ENCODE measurements around the gene SOX13. TPM values are rescaled to one million over a fixed set of nuclear protein-coding genes. Genes with fewer than 3 reads are reported as not detected.

Gene SOX13
- total RNA-seq, 1 experiment from 2014 or later: 171 TPM

DNA sequence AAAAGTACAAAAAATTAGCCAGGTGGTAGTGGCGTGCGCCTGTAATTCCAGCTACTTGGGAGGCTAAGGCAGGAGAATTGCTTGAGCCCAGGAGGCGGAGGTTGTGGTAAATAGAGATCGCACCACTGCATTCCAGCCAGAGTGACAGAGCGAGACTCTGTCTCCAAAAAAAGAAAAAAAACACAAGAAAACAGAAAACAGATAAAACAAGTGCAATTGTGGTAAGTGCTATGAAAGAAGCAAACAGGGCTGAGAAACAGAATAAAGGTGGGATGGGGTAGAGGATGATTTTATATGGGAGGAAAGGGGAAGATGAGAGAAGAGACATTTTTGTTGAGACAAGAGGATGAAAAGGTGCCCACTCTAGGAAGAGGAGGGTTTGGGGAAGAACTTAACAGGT is 5.0 kb upstream of the SOX13 start:
- POLR2A ChIA-PET: no interaction called here
- ATAC-seq: no peak
- CTCF ChIA-PET: interaction anchor here (1.6 kb wide), 1 partner anchor 197 kb away, joined by 5 read pairs; no protein-coding TSS in a partner anchor
- Mint-ChIP-seq H3K9me3 (peaks cover 10% of the 10 kb centered on the region), H3K27ac (no peak overlapping the region; the same call in 1 of the 2 replicates), H3K4me3 (no peak overlapping the region), H3K27me3 (ENCODE audit: low read depth) (no peaks in the 10 kb centered on the region; the same call in none of the 2 replicates), H3K36me3 (peaks cover 5% of the 10 kb centered on the region), H3K4me1 (peaks cover 63% of the 10 kb centered on the region)
- no peak for DNase-seq (ENCODE audit: low spot score)
- TF ChIP-seq ZNF423 (CRISPR knock-in tag; IDR thresholded peaks at IDR 0.05): no peak
- TF ChIP-seq ZNF512 (CRISPR knock-in tag; IDR thresholded peaks at IDR 0.05; ENCODE audit: borderline replicate concordance): no peak
- TF ChIP-seq, protein P1, sequence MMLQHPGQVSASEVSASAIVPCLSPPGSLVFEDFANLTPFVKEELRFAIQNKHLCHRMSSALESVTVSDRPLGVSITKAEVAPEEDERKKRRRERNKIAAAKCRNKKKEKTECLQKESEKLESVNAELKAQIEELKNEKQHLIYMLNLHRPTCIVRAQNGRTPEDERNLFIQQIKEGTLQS (CRISPR knock-in tag; conservative IDR thresholded peaks at IDR 0.05): no peak
- TF ChIP-seq, protein P2, sequence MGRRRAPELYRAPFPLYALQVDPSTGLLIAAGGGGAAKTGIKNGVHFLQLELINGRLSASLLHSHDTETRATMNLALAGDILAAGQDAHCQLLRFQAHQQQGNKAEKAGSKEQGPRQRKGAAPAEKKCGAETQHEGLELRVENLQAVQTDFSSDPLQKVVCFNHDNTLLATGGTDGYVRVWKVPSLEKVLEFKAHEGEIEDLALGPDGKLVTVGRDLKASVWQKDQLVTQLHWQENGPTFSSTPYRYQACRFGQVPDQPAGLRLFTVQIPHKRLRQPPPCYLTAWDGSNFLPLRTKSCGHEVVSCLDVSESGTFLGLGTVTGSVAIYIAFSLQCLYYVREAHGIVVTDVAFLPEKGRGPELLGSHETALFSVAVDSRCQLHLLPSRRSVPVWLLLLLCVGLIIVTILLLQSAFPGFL (CRISPR knock-in tag; IDR thresholded peaks at IDR 0.05; ENCODE audit: borderline replicate concordance): no peak
- TF ChIP-seq, protein P3, sequence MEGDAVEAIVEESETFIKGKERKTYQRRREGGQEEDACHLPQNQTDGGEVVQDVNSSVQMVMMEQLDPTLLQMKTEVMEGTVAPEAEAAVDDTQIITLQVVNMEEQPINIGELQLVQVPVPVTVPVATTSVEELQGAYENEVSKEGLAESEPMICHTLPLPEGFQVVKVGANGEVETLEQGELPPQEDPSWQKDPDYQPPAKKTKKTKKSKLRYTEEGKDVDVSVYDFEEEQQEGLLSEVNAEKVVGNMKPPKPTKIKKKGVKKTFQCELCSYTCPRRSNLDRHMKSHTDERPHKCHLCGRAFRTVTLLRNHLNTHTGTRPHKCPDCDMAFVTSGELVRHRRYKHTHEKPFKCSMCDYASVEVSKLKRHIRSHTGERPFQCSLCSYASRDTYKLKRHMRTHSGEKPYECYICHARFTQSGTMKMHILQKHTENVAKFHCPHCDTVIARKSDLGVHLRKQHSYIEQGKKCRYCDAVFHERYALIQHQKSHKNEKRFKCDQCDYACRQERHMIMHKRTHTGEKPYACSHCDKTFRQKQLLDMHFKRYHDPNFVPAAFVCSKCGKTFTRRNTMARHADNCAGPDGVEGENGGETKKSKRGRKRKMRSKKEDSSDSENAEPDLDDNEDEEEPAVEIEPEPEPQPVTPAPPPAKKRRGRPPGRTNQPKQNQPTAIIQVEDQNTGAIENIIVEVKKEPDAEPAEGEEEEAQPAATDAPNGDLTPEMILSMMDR (IDR thresholded peaks at IDR 0.05): no peak
- no peak for TF ChIP-seq ZNF671 (CRISPR knock-in tag; IDR thresholded peaks at IDR 0.05)
- TF ChIP-seq TCF7 (CRISPR knock-in tag; IDR thresholded peaks at IDR 0.05; ENCODE audit: low read depth): no peak
- no peak for TF ChIP-seq NFYB (CRISPR knock-in tag; conservative IDR thresholded peaks at IDR 0.05; ENCODE audit: low read depth)
- TF ChIP-seq ATF1 (CRISPR knock-in tag; IDR thresholded peaks at IDR 0.05): no peak
- TF ChIP-seq, protein P4, sequence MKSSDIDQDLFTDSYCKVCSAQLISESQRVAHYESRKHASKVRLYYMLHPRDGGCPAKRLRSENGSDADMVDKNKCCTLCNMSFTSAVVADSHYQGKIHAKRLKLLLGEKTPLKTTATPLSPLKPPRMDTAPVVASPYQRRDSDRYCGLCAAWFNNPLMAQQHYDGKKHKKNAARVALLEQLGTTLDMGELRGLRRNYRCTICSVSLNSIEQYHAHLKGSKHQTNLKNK (CRISPR knock-in tag; IDR thresholded peaks at IDR 0.05): no peak
- TF ChIP-seq, protein P5, sequence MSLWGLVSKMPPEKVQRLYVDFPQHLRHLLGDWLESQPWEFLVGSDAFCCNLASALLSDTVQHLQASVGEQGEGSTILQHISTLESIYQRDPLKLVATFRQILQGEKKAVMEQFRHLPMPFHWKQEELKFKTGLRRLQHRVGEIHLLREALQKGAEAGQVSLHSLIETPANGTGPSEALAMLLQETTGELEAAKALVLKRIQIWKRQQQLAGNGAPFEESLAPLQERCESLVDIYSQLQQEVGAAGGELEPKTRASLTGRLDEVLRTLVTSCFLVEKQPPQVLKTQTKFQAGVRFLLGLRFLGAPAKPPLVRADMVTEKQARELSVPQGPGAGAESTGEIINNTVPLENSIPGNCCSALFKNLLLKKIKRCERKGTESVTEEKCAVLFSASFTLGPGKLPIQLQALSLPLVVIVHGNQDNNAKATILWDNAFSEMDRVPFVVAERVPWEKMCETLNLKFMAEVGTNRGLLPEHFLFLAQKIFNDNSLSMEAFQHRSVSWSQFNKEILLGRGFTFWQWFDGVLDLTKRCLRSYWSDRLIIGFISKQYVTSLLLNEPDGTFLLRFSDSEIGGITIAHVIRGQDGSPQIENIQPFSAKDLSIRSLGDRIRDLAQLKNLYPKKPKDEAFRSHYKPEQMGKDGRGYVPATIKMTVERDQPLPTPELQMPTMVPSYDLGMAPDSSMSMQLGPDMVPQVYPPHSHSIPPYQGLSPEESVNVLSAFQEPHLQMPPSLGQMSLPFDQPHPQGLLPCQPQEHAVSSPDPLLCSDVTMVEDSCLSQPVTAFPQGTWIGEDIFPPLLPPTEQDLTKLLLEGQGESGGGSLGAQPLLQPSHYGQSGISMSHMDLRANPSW (CRISPR knock-in tag; conservative IDR thresholded peaks at IDR 0.05; ENCODE audit: low read depth): no peak

- DNase-seq (ENCODE audit: low spot score) (no peak), ATAC-seq (no peak)
- Mint-ChIP-seq H3K27me3 (ENCODE audit: low read depth) (no peaks in the 10 kb centered on the region; the same call in none of the 2 replicates), H3K9me3 (peaks cover 10% of the 10 kb centered on the region), H3K4me1 (peaks cover 53% of the 10 kb centered on the region), H3K27ac (no peak overlapping the region), H3K4me3 (no peak overlapping the region), H3K36me3 (peaks cover 7% of the 10 kb centered on the region)
- ChIA-PET POLR2A (interaction anchor here (0.9 kb wide), 1 partner anchor 10 kb away, joined by 3 read pairs; no protein-coding TSS in a partner anchor), CTCF (interaction anchor here (1.4 kb wide), 1 partner anchor 59 kb away, joined by 6 read pairs; no protein-coding TSS in a partner anchor)
- TF ChIP-seq NFATC4 (CRISPR knock-in tag; IDR thresholded peaks at IDR 0.05): no peak
- no peak for TF ChIP-seq NR1H2 (CRISPR knock-in tag; IDR thresholded peaks at IDR 0.05)
- no peak for TF ChIP-seq CDX4 (CRISPR knock-in tag; IDR thresholded peaks at IDR 0.05; ENCODE audit: borderline replicate concordance)
- TF ChIP-seq ELF4 (CRISPR knock-in tag; IDR thresholded peaks at IDR 0.05; ENCODE audit: low read depth): no peak
- TF ChIP-seq, protein P5 (CRISPR knock-in tag; conservative IDR thresholded peaks at IDR 0.05; ENCODE audit: low read depth): no peak
- no peak for TF ChIP-seq RELA (CRISPR knock-in tag; IDR thresholded peaks at IDR 0.05; ENCODE audit: borderline replicate concordance)
- no peak for TF ChIP-seq JAZF1 (CRISPR knock-in tag; IDR thresholded peaks at IDR 0.05)
- TF ChIP-seq NR2C2 (CRISPR knock-in tag; IDR thresholded peaks at IDR 0.05): no peak
These were observed 3.0 kb upstream of the SOX13 start for GRCh38 chr1:204069887-204070286.

Data from WTC11 (cell line).